Activated CD8-positive, alpha-beta T cell treated with anti-CD3 and anti-CD28 coated beads for 36 hours (primary cell): Measurements from ENCODE around the gene RGS5. TPM values are rescaled to one million over a fixed set of nuclear protein-coding genes. Genes with fewer than 3 reads are reported as not detected.
"Not testable (repeated sequence)": the region's sequence is repeated elsewhere in the genome, so short reads cannot be mapped to it uniquely, and the experiment has no call there.

Experiments used
- ATAC-seq: fragments of 200-7000 bp; cut with Tn5 transposase; one replicate; pipeline ENCODE4 v1.10.0; 2021; ENCODE audit warnings: mild to moderate bottlenecking, moderate library complexity
- CTCF ChIA-PET: fragments of 350-600 bp; sonication (Branson Sonifier 250); formaldehyde crosslinking; loops from one replicate; lab custom pipeline; 2021; ENCODE audit warnings: antibody characterized with exemption; lab: Charles Lee
- POLR2A ChIA-PET: fragments of 350-600 bp; sonication (Branson Sonifier 250); formaldehyde crosslinking; loops from one replicate; lab custom pipeline; 2021; ENCODE audit warnings: antibody characterized with exemption; lab: Charles Lee
- DNase-seq: peaks from one replicate; pipeline ENCODE4 v3.0.0-alpha.2; 2020
- H3K27ac Mint-ChIP-seq: one replicate; pipeline ENCODE4 v1.8.0; 2021; ENCODE audit warnings: mild to moderate bottlenecking, mixed read lengths
- H3K27me3 Mint-ChIP-seq: one replicate; pipeline ENCODE4 v1.8.0; 2021; ENCODE audit warnings: mixed read lengths
- H3K36me3 Mint-ChIP-seq: one replicate; pipeline ENCODE4 v1.8.0; 2021; ENCODE audit warnings: low read depth, mixed read lengths
- H3K4me1 Mint-ChIP-seq: one replicate; pipeline ENCODE4 v1.8.0; 2021; ENCODE audit warnings: low read depth, mixed read lengths
- H3K4me3 Mint-ChIP-seq: one replicate; pipeline ENCODE4 v1.8.0; 2021; ENCODE audit warnings: mild to moderate bottlenecking, moderate library complexity, mixed read lengths
- H3K9me3 Mint-ChIP-seq: one replicate; pipeline ENCODE4 v1.8.0; 2021; ENCODE audit warnings: mixed read lengths
- intact Hi-C: fragments of 100-400 bp; cut with micrococcal nuclease; formaldehyde crosslinking; loops from one replicate; pipeline ENCODE4 v1.10.0; 2022
- total RNA-seq, 2 experiments: library from RNA; stranded (reverse); gene quantifications; one replicate each; pipeline ENCODE4 v1.2.3, GENCODE V29; 2021
- TF ChIP-seq, protein P1 (sequence below): fragments of 200-600 bp; IDR thresholded peaks from one replicate; pipeline ENCODE4 v1.8.0; 2022; ENCODE audit warnings: antibody characterized with exemption, mild to moderate bottlenecking

The RGS5 gene
- total RNA-seq, 2 experiments from 2014 or later = 3.6 to 6.0 TPM

DNA sequence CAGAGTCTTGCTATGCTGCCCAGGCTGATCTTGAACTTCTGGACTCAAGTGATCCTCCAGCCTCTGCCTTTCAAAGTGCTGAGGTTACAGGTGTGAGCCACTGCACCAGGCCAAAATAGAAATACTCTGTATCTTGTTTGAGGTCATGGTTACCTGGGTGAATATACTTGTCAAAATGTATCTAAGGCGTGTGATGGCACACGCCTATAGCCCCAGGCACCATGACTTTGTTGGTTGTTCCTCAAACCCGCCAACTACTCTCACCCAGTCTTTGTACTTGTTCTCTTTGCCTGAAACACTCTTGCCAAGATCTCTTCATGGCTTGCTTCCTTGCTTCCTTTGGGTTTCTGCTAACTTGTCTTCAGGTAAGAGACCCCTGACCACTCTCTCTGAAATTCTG is 38.0 kb upstream of the RGS5 start:
- Mint-ChIP-seq H3K4me1 (no peaks in the 10 kb centered on the region), H3K9me3 (no peaks in the 10 kb centered on the region), H3K27ac (no peak overlapping the region), H3K27me3 (no peaks in the 10 kb centered on the region), H3K36me3 (peaks cover 7% of the 10 kb centered on the region), H3K4me3 (no peak overlapping the region)
- no peak for DNase-seq
- TF ChIP-seq, protein P1, sequence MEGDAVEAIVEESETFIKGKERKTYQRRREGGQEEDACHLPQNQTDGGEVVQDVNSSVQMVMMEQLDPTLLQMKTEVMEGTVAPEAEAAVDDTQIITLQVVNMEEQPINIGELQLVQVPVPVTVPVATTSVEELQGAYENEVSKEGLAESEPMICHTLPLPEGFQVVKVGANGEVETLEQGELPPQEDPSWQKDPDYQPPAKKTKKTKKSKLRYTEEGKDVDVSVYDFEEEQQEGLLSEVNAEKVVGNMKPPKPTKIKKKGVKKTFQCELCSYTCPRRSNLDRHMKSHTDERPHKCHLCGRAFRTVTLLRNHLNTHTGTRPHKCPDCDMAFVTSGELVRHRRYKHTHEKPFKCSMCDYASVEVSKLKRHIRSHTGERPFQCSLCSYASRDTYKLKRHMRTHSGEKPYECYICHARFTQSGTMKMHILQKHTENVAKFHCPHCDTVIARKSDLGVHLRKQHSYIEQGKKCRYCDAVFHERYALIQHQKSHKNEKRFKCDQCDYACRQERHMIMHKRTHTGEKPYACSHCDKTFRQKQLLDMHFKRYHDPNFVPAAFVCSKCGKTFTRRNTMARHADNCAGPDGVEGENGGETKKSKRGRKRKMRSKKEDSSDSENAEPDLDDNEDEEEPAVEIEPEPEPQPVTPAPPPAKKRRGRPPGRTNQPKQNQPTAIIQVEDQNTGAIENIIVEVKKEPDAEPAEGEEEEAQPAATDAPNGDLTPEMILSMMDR = no peak
- intact Hi-C loops = no loop called here
- POLR2A ChIA-PET = no interaction called here
- ATAC-seq = no peak
- CTCF ChIA-PET = no interaction called here

DNA sequence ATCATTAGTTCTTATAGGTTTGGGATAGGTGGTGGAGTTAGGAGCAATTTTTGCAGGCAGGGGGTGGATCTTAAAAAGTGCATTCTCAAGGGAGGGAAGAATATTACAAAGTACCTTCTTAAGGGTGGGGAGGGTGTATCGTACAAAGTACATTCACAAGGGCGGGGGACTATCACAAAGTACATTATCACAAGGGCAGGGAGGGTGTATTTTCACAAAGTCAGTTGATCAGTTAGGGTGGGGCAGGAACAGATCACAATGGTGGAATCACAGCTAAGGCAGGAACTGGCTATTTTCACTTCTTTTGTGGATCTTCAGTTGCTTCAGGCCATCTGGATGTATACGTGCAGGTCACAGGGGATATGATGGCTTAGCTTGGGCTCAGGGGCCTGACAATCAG is 30.9 kb upstream of the RGS5 start:
- intact Hi-C loops, ATAC-seq, H3K27ac Mint-ChIP-seq, DNase-seq, H3K9me3 Mint-ChIP-seq, H3K4me3 Mint-ChIP-seq, H3K27me3 Mint-ChIP-seq, H3K36me3 Mint-ChIP-seq, POLR2A ChIA-PET, H3K4me1 Mint-ChIP-seq, CTCF ChIA-PET: not testable (repeated sequence)

DNA sequence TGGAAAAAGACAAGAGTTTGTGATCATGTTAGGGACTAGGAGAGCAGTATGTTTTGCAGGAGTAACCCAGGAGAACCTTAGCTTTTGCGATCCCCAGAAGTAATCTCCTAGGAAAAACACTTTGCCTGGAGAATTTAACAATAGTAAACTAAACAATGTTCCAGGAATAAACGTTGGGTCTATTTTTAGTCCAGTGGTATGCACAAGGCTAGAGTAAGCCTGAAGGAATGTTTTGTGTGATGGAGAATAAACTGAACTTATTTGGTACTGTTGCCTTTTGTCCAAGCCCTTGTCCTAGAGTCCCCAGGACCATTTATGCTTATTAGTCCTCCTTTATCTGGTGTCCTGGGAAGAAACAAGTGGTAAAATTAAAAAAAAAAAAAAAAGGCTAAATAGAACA is 28.7 kb upstream of the RGS5 start:
- TF ChIP-seq, protein P1 = no peak
- H3K36me3 Mint-ChIP-seq = no peaks in the 10 kb centered on the region
- no peaks in the 10 kb centered on the region for H3K9me3 Mint-ChIP-seq
- intact Hi-C loops = no loop called here
- H3K4me3 Mint-ChIP-seq = no peak overlapping the region
- ChIA-PET CTCF (no interaction called here), POLR2A (no interaction called here)
- H3K4me1 Mint-ChIP-seq = no peaks in the 10 kb centered on the region
- DNase-seq = no peak
- H3K27ac Mint-ChIP-seq = no peak overlapping the region
- H3K27me3 Mint-ChIP-seq = no peaks in the 10 kb centered on the region
- ATAC-seq = no peak

DNA sequence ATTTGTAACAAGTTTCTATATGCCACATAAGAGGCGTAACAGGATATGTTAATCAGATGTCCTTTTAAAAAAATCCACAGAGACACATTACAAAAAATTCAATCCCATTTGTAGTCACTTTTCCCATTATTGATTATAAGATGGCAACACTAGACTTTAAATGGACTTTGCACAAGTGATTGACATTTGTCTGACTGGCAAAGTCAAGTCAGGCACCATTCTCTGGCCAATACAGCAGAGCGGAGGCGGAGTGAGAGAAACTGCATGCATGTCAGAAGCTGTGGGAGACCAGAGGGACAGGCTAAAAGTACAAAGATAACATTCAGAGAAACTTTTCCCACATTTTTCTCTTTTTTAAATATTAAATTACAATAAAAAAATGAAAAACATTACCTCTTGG is 28.1 kb upstream of the RGS5 start:
- TF ChIP-seq, protein P1 = no peak
- POLR2A ChIA-PET = no interaction called here
- intact Hi-C loops = no loop called here
- no peak for DNase-seq
- ATAC-seq = no peak
- Mint-ChIP-seq H3K27ac (no peak overlapping the region), H3K4me1 (no peaks in the 10 kb centered on the region), H3K36me3 (no peaks in the 10 kb centered on the region), H3K9me3 (no peaks in the 10 kb centered on the region), H3K4me3 (no peak overlapping the region), H3K27me3 (no peaks in the 10 kb centered on the region)
- CTCF ChIA-PET = no interaction called here

DNA sequence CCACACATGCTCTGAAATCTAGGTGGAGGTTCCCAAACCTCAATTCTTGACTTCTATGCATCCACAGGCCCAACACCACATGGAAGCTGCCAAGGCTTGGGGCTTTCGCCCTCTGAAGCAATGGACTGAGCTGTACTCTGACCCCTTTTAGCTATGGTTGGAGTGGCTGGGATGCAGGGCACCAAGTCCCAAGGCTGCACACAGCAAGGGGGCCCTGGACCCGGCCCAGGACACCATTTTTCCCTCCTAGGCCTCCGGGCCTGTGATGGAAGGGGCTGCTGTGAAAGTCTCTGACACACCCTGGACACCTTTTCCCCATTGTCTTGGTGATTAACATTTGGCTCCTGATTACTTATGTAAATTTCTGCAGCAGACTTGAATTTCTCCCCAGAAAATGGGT is 25.6 kb upstream of the RGS5 start:
- H3K4me1 Mint-ChIP-seq, H3K27ac Mint-ChIP-seq, H3K4me3 Mint-ChIP-seq, H3K9me3 Mint-ChIP-seq, H3K27me3 Mint-ChIP-seq, intact Hi-C loops, CTCF ChIA-PET, H3K36me3 Mint-ChIP-seq, DNase-seq, ATAC-seq: not testable (repeated sequence)
- POLR2A ChIA-PET = interaction anchor here (0.6 kb wide), 1 partner anchor 9 kb away, joined by 3 read pairs; no protein-coding TSS in a partner anchor

DNA sequence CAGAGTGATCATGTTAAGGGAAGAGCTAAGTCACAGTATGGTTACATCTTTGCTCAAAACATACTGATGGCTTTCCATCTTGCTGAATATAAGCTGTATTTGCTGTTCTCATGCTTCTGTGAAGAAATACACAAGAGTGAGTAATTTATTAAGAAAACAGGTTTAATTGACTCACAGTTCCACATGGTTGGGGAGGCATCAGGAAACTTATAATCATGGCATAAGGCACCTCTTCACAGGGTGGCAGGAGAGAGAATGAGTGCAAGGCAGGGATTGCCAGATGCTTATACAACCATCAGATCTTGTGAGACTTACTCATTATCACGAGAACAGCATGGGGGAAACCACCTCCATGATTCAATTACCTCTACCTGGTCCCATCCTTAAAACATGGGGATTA is 24.4 kb upstream of the RGS5 start:
- H3K27ac Mint-ChIP-seq = no peak overlapping the region
- TF ChIP-seq, protein P1 = no peak
- H3K9me3 Mint-ChIP-seq = peaks cover 2% of the 10 kb centered on the region
- peaks cover 1% of the 10 kb centered on the region for H3K27me3 Mint-ChIP-seq
- ChIA-PET CTCF (no interaction called here), POLR2A (no interaction called here)
- H3K36me3 Mint-ChIP-seq = no peaks in the 10 kb centered on the region
- H3K4me1 Mint-ChIP-seq = no peaks in the 10 kb centered on the region
- H3K4me3 Mint-ChIP-seq = no peak overlapping the region
- intact Hi-C loops = no loop called here
- DNase-seq = no peak
- ATAC-seq = no peak
